T-helper 2 cell treated with Interferon-gamma antibody and Interleukin-4, amounts not matched to agents 5 μg/mL and 100 μg/mL, for 36 hours (primary cell): ENCODE results near the gene ZBED2.
"Not testable (repeated sequence)": the region's sequence is repeated elsewhere in the genome, so short reads cannot be mapped to it uniquely, and the experiment has no call there.

Experiments used
- DNase-seq: peaks from one replicate; pipeline ENCODE4 v3.0.0; 2021; ENCODE audit warnings: low spot score
- H3K27ac Mint-ChIP-seq: one replicate; pipeline ENCODE4 v1.8.0; 2021; ENCODE audit warnings: mild to moderate bottlenecking, mixed read lengths
- H3K27me3 Mint-ChIP-seq: one replicate; pipeline ENCODE4 v1.8.0; 2021; ENCODE audit warnings: low read depth, mixed read lengths
- H3K36me3 Mint-ChIP-seq: one replicate; pipeline ENCODE4 v1.8.0; 2021; ENCODE audit warnings: low read depth, mixed read lengths
- H3K4me1 Mint-ChIP-seq: one replicate; pipeline ENCODE4 v1.8.0; 2021; ENCODE audit warnings: low read depth, mixed read lengths
- H3K4me3 Mint-ChIP-seq: one replicate; pipeline ENCODE4 v1.8.0; 2022; ENCODE audit warnings: mild to moderate bottlenecking, moderate library complexity, mixed read lengths
- H3K9me3 Mint-ChIP-seq: one replicate; pipeline ENCODE4 v1.8.0; 2021; ENCODE audit warnings: mixed read lengths

The ZBED2 gene, protein sequence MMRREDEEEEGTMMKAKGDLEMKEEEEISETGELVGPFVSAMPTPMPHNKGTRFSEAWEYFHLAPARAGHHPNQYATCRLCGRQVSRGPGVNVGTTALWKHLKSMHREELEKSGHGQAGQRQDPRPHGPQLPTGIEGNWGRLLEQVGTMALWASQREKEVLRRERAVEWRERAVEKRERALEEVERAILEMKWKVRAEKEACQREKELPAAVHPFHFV

DNA sequence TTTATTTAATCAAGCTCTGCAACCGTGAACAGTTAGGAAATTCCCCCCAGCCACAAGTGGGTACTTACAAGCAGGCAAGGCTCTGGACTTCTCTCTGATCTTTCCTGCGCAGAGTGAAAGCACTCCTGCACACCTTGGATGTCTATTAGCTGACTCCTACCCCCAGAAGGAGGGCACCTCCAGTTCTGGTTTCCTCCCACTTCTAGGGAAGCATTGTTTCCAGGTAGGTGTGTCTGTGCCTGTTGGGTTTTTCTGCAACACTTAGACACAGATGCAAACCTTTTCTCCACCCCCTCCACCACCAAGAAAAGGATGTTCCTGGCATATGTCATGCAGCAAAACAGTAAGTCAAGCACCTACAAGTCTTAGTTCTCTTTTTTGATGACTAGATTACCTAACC, at the start of gene ZBED2:
ZBED2 (minus strand) TSS at position 115 of the 400 bp plus-strand sequence. CDS start 1,145 bp downstream, outside the sequence.
- no peaks in the 10 kb centered on the region for H3K27me3 Mint-ChIP-seq
- peak; percentile 61 for DNase-seq
- H3K36me3 Mint-ChIP-seq: peaks cover 79% of the 10 kb centered on the region
- H3K27ac Mint-ChIP-seq: peak within 1 kb of the TSS; percentile 88
- H3K4me1 Mint-ChIP-seq: peaks cover 62% of the 10 kb centered on the region
- H3K9me3 Mint-ChIP-seq: no peaks in the 10 kb centered on the region
- peak within 1 kb of the TSS; percentile 81 for H3K4me3 Mint-ChIP-seq

DNA sequence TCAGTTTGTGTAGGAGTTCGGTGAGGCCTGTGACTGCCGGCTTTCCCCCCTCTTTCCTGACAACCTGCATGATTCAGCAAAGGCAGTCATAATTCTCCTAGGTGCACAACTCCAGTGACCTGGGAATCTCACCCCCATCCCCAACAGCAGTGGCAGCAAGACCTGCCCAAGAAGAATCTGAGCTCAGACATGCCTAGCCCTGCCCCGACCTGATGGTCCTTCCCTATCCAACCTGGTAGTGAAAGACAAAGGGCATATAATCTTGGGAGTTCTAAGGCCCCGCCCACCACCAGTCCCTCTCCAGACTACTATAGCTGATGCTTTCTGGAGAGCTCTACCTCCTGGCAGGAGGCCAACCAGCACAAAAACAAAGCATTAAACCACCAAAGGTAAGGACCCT, 44.2 kb upstream of the ZBED2 start:
- no peaks in the 10 kb centered on the region for H3K4me1 Mint-ChIP-seq
- H3K27me3 Mint-ChIP-seq: no peaks in the 10 kb centered on the region
- no peak overlapping the region for H3K27ac Mint-ChIP-seq
- H3K36me3 Mint-ChIP-seq: peaks cover 93% of the 10 kb centered on the region
- DNase-seq: no peak
- no peak overlapping the region for H3K4me3 Mint-ChIP-seq
- H3K9me3 Mint-ChIP-seq: peaks cover 51% of the 10 kb centered on the region

DNA sequence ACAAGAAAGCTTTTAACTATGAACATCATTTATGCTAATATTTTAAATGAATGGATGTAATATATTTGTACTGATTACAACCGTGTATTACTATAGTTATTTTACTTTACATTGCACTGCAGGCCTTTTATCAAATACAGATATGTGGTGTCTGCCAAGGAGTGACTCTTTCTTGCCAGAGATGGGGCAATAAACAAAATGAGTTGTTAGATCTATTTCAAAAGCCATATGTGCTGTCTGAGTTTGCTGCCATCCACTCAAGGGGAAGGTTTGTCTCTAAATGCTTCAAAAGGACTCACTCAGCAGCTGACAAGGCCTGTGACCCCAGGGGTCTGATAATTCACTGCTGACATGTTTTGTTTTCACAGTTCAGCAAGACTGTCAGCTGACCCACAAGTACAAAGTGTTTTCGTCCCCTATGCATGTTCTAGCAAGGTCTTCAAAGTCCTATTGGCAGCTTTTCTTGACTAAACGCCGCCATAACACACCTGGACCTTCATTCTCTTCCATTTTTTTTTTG, 41.3 kb upstream of the ZBED2 start:
- H3K27ac Mint-ChIP-seq: no peak overlapping the region
- no peak for DNase-seq
- H3K4me1 Mint-ChIP-seq: no peaks in the 10 kb centered on the region
- no peaks in the 10 kb centered on the region for H3K27me3 Mint-ChIP-seq
- H3K4me3 Mint-ChIP-seq: no peak overlapping the region
- H3K9me3 Mint-ChIP-seq: peaks cover 45% of the 10 kb centered on the region
- H3K36me3 Mint-ChIP-seq: peaks cover 93% of the 10 kb centered on the region

DNA sequence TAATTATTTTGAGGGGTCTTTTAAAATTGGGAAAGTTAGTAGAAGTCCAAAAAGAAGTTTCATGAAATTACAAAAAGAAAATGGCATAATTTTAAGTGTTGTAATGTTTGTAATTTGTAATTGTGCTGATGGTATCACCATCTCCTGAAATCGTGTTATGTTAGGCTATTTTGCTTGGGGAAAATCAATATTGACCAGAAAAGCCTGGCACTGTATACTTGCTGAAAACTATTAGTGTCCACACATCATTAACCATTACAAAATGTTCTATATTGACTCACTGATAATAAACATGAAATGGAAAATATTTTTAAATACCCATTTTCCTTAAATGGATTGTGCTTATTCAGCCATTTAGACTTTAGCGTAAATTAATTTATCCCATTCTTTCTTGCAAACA, 40.3 kb upstream of the ZBED2 start:
- H3K27ac Mint-ChIP-seq: no peak overlapping the region

DNA sequence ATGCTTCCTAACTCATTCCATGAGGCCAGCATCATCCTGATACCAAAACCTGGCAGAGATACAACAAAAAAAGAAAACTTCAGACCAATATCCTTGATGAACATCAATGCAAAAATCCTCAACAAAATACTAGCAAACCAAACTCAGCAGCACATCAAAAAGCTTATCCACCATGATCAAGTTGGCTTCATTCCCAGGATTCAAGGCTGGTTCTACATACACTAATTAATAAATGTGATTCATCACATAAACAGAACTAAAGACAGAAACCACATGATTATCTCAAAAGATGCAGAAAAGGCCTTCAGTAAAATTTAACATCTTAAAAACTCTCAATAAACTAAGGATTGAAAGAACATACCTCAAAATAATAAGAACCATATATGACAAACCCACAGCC, 35.5 kb upstream of the ZBED2 start:
- H3K36me3 Mint-ChIP-seq: peaks cover 90% of the 10 kb centered on the region
- H3K27me3 Mint-ChIP-seq, H3K4me1 Mint-ChIP-seq, DNase-seq, H3K27ac Mint-ChIP-seq, H3K4me3 Mint-ChIP-seq: not testable (repeated sequence)
- H3K9me3 Mint-ChIP-seq: peaks cover 69% of the 10 kb centered on the region

More for the DNA sequence above, 40.3 kb upstream of the ZBED2 start:
- Mint-ChIP-seq H3K27me3 (no peaks in the 10 kb centered on the region), H3K4me3 (no peak overlapping the region), H3K4me1 (no peaks in the 10 kb centered on the region), H3K36me3 (peaks cover 93% of the 10 kb centered on the region), H3K9me3 (peaks cover 45% of the 10 kb centered on the region)
- DNase-seq: no peak

DNA sequence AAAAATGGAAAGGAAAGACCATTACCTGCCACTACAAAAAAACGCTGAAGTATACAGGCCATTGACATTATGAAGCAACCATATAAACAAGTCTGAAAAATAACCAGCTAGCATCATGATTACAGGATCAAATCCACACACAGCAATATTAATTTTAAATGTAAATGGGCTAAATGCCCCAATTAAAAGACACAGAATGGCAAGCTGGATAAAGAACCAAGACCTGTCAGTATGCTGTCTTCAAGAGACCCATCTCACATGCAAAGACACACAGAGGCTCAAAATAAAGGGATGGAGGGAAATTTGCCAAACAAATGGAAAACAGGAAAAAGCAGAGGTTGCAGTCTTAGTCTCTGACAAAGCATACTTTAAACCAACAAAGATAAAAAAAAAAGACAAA, 33.9 kb upstream of the ZBED2 start:
- H3K9me3 Mint-ChIP-seq: peaks cover 74% of the 10 kb centered on the region
- not testable (repeated sequence) for H3K27me3 Mint-ChIP-seq, DNase-seq, H3K4me3 Mint-ChIP-seq, H3K4me1 Mint-ChIP-seq, H3K27ac Mint-ChIP-seq
- H3K36me3 Mint-ChIP-seq: peaks cover 93% of the 10 kb centered on the region

DNA sequence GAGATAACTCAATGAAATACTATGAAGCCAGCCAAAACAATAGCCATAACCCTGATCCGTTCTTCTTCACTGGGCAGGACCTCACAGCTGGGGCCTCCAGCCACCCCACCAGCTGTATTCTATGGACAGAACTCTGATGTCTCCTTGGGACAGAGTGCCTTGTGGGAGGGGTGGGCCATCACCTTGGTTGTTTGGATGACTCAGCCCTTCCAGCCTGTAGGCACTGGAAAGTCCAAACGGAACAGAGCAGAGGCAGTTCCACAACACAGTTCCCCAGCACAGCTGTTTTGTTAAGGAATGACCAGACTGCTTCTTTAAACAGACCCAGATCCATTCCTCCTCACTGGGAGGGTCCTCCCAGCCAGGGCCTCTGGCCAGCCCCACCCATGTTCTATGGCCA, 31.9 kb upstream of the ZBED2 start:
- no peak overlapping the region for H3K27ac Mint-ChIP-seq
- DNase-seq: no peak
- H3K36me3 Mint-ChIP-seq: peaks cover 86% of the 10 kb centered on the region
- H3K4me1 Mint-ChIP-seq: peaks cover 11% of the 10 kb centered on the region
- H3K9me3 Mint-ChIP-seq: peaks cover 64% of the 10 kb centered on the region
- H3K4me3 Mint-ChIP-seq: no peak overlapping the region
- H3K27me3 Mint-ChIP-seq: no peaks in the 10 kb centered on the region

DNA sequence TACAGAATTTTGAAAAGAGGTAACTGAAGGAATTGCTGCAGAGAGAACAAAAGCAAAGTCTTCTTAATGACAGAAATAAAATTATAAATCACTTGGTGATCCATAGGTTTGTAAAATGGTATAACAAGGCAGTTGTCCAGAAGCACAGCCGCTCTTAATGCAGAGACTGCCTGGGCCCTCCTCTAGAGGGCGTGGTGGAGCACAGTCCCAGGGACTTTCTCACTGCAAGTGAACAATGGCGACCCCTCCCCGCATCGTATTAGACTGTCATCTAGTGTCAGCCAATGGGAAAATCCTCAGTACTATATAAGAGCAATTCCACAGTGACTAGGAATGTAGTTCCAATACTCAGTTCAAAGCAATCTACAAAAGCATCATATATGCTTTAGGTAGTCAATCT, 26.4 kb upstream of the ZBED2 start:
- DNase-seq: no peak
- H3K27ac Mint-ChIP-seq: no peak overlapping the region
- peaks cover 63% of the 10 kb centered on the region for H3K36me3 Mint-ChIP-seq
- H3K4me3 Mint-ChIP-seq: no peak overlapping the region
- no peaks in the 10 kb centered on the region for H3K27me3 Mint-ChIP-seq
- H3K4me1 Mint-ChIP-seq: peaks cover 24% of the 10 kb centered on the region
- peaks cover 10% of the 10 kb centered on the region for H3K9me3 Mint-ChIP-seq

DNA sequence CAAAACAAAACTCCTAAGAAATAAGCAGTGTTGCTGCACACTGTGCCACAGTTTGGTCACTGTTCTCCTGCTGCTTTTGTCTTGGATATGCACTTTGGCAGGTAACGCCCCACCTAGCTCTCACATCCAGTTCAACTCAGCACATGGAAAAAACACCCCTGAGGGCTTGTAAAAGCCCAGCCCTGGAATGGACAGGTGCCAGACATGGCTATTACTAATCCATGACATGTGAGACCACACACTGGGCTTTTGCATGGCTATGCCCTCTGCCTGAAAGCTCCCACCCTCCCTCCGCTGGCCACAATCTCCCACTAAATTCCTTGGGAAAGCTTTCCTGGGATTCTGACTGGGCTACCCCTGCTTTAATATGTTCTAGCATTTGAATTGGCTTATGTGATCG, 24.7 kb upstream of the ZBED2 start:
- Mint-ChIP-seq H3K36me3 (peaks cover 64% of the 10 kb centered on the region), H3K4me1 (peaks cover 39% of the 10 kb centered on the region), H3K4me3 (no peak overlapping the region), H3K27me3 (no peaks in the 10 kb centered on the region), H3K27ac (no peak overlapping the region), H3K9me3 (peaks cover 7% of the 10 kb centered on the region)
- DNase-seq: no peak

DNA sequence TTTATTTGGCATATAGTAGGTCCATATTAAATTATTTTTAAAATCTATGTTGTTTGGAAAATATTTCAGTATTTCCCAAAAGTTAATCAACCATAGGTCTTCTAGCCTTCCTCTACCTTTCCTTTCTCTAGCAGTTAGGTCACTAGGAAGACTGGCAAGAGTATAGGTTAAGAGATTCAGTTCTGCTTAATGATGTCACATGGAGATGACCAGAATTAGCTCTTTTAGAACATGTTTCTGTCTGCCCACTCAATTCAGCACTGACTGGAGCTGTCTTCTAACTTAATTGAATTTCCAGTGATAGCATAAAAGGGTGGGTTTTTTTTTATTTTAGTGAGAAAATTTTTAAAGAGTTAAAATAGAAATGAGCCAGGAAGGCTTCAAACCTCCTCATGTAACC, 23.8 kb upstream of the ZBED2 start:
- Mint-ChIP-seq H3K9me3 (peaks cover 4% of the 10 kb centered on the region), H3K27me3 (no peaks in the 10 kb centered on the region), H3K4me1 (peaks cover 41% of the 10 kb centered on the region), H3K4me3 (no peak overlapping the region), H3K36me3 (peaks cover 64% of the 10 kb centered on the region), H3K27ac (no peak overlapping the region)
- DNase-seq: no peak

DNA sequence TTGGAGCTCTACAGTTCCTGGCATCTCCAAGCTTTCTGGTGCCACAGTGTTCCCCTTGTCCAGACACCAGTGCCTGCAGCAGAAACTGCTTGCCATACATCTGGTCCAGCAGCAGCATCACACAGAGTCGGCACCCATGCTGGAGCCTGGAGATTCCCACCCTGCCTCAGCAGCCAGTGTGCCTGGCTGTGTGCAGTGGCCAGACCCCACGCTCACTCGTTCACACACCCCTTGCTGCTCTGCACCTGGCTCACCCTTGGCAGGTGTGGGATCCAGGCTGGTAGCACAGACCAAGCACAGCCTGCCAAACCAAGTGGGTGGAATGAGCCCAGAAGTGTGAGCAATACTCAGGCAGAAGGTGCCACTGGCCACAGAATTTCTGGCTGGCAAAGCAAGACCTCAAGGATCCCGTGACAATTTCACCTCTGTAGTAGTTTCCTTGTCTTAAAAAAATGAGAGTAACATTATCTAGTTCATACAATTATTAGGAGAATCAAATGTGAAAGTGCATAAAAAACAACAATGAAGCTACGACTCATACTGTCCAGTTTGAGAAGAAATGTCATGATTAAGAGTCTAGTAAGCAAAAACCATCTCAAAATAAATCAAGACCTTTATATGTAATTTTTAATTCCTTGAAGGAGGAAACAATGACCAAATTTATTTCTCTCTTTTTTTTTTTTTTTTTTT, 22.9 kb upstream of the ZBED2 start:
- Mint-ChIP-seq H3K4me3 (no peak overlapping the region), H3K27me3 (no peaks in the 10 kb centered on the region), H3K9me3 (peaks cover 4% of the 10 kb centered on the region), H3K36me3 (peaks cover 66% of the 10 kb centered on the region), H3K4me1 (peaks cover 47% of the 10 kb centered on the region), H3K27ac (peak overlapping the region; percentile 60)
- no peak for DNase-seq

DNA sequence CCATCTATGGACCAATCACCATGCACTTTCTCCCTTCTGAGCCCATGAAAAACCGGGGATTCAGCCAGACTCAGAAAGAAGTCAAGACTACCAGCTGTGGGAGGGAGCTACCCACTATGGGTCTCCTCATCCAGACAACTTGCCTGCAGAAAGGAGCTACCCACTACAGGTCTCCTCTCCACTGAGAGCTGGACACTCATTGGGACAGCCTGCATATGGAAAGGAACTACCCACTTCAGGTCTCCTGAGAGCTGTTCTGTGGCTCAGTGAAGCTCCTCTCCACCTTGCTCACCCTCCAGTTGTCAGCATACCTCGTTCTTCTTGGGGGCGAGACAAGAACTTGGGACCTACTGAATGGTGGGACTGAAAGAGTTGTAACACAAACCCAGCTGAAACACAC, 22.3 kb upstream of the ZBED2 start:
- Mint-ChIP-seq H3K4me3 (no peak overlapping the region), H3K9me3 (peaks cover 4% of the 10 kb centered on the region), H3K36me3 (peaks cover 72% of the 10 kb centered on the region), H3K27me3 (no peaks in the 10 kb centered on the region), H3K4me1 (peaks cover 52% of the 10 kb centered on the region), H3K27ac (peak overlapping the region; percentile 91)
- DNase-seq: no peak

DNA sequence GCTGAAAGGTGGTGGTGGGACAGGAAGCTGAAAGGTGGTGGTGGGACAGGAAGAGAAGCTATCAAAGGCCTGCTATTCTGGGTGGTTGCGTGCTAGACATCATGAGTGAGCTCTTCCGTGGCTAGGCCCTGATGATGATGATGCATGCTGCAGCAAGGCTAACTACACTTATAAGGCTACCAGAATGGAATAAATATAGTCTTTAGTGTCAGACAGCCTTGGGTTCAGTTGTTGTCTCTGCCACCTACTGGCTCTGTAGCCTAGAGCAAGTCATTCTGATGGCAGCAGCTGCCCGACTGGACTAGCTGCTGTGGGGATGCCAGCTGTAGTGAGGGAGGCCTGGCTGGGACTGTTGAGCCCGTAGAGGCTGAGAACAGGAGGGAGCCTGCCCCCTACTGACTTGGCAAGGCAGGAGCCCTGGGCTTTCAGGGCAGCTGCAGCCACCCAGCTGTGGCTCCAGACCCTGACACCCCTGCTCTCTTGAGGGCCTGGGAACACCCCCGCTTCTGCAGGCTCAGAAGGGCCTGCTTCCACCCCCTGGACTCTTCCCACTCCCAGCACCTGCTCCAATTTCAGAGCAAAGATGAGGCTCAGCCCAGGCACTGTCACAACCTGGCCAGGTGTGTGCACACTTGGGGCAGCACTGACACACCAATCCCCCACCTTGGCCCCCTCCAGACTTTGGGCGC, 21.4 kb upstream of the ZBED2 start:
- H3K27me3 Mint-ChIP-seq: no peaks in the 10 kb centered on the region
- peaks cover 55% of the 10 kb centered on the region for H3K4me1 Mint-ChIP-seq
- peaks cover 75% of the 10 kb centered on the region for H3K36me3 Mint-ChIP-seq
- peak overlapping the region; percentile 91 for H3K27ac Mint-ChIP-seq
- DNase-seq: peak; percentile 71
- peaks cover 4% of the 10 kb centered on the region for H3K9me3 Mint-ChIP-seq
- peak overlapping the region; percentile 5 for H3K4me3 Mint-ChIP-seq

DNA sequence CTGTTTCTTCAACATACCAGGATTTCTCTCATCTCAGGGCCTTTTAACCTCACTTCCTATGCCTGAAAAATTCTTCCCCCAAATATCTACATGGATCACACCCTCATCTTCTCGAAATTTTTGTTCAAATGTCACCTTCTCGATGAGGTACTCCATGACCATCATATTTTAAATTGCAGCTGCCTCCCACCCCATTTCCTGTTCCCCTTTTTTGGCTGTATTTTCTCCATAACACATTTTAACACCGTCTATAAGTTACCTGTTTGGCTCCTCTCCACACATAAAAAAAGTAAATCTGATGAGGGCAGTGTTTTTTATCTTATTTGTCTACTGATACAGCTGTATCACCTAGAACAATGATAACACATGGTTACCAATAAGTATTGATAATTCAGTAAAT, 20.7 kb upstream of the ZBED2 start:
- Mint-ChIP-seq H3K4me1 (peaks cover 62% of the 10 kb centered on the region), H3K4me3 (peak overlapping the region; percentile 40), H3K27me3 (no peaks in the 10 kb centered on the region), H3K9me3 (peaks cover 4% of the 10 kb centered on the region), H3K36me3 (peaks cover 78% of the 10 kb centered on the region), H3K27ac (peak overlapping the region; percentile 91)
- no peak for DNase-seq
